ENCODE data around the gene SLC25A21.

GRCh38 chr14:36633580-36633979, 538.8 kb downstream of the SLC25A21 start:
- TF ChIP-seq CTCF (IDR thresholded peaks at IDR 0.05), result no peak
- TF ChIP-seq CBX2 (IDR thresholded peaks at IDR 0.05; ENCODE audit: borderline replicate concordance, low read depth), result no peak
- no peak for TF ChIP-seq MYC (IDR thresholded peaks at IDR 0.05; ENCODE audit: borderline replicate concordance, low read length)
- no peak for TF ChIP-seq RCOR1 (IDR thresholded peaks at IDR 0.05; ENCODE audit: low read depth, low read length)
- TF ChIP-seq GATA3 (IDR thresholded peaks at IDR 0.05; ENCODE audit: borderline replicate concordance), result no peak
- no peak for TF ChIP-seq NR3C1 (IDR thresholded peaks at IDR 0.05)
- no peak for TF ChIP-seq POLR2A (IDR thresholded peaks at IDR 0.05; ENCODE audit: low read length)
- no peak for TF ChIP-seq REST (IDR thresholded peaks at IDR 0.05)
- no peak for TF ChIP-seq CHD2 (IDR thresholded peaks at IDR 0.05; ENCODE audit: low read length, partially characterized antibody)
- no peak for TF ChIP-seq HOXB13 (CRISPR knock-in tag; IDR thresholded peaks at IDR 0.05; ENCODE audit: low read depth)
- TF ChIP-seq RFX5 (IDR thresholded peaks at IDR 0.05), result no peak
- no peak for TF ChIP-seq MAZ (IDR thresholded peaks at IDR 0.05; ENCODE audit: borderline replicate concordance, low read depth, low read length)
- TF ChIP-seq TP53 (CRISPR knock-in tag; IDR thresholded peaks at IDR 0.05), result no peak
- TF ChIP-seq JUN (IDR thresholded peaks at IDR 0.05), result no peak
